Gastrocnemius medialis (tissue), 4 donors: ENCODE measurements around the gene MSRB3.

Source experiments
- POLR2A ChIP-seq, 2 donors: fragments of 450-650 bp; IDR thresholded peaks; one replicate each; pipeline ENCODE4 v1.6.1; 2017; ENCODE audit warnings: antibody characterized with exemption in 2 of 2, mild to moderate bottlenecking in 2 of 2, moderate library complexity in 2 of 2
- TF ChIP-seq, protein P1 (sequence below), 5 experiments: fragments of 450-650 bp in 3 of 5; fragments of 200-600 bp in 2 of 5; sonication (generic) in 2 of 5; IDR thresholded peaks in 4 of 5; conservative IDR thresholded peaks in 1 of 5; 1 replicate in 4 of 5; 2 replicates in 1 of 5; pipeline ENCODE4 v1.5.1; 2016 to 2019; ENCODE audit warnings: antibody characterized with exemption in 5 of 5, mild to moderate bottlenecking in 3 of 5, moderate library complexity in 3 of 5

DNA sequence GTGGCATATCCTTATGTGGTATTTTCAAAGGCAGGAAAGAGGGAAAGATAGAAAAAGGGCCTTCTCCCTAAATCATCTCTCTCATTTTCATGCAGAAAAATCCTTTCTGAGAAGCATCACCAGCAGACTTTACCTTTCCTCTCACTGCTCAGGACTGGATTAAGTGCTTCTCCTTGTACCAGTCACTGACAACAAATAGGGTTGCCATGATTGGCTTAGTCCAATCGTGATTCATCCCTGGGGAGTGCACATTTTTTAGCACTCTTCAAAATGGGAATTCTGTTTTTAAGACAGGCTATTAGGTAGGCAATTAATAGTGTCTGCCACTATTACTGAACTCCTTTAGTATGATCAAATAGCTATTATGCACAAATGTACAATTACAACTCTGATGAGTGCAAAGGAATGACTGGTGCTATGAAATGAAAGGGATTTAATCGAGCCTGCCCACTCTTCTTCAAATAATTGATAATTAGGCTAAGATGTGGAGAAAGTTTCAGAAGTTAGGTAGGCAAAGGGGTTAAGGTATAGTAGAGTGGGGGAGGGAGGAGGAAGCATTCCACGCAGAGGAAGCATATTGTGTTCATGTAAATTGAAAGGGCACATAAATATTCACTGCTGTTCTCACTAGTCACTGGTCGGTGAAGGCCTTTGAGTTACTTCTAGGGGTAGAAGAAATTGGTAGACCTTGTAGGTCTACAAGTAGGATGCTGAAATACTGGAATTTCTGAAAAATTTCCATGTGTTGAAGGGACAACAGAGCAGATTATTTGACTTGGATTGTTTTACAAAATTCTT lies 84.0 kb downstream of the MSRB3 start:
- TF ChIP-seq, protein P1, sequence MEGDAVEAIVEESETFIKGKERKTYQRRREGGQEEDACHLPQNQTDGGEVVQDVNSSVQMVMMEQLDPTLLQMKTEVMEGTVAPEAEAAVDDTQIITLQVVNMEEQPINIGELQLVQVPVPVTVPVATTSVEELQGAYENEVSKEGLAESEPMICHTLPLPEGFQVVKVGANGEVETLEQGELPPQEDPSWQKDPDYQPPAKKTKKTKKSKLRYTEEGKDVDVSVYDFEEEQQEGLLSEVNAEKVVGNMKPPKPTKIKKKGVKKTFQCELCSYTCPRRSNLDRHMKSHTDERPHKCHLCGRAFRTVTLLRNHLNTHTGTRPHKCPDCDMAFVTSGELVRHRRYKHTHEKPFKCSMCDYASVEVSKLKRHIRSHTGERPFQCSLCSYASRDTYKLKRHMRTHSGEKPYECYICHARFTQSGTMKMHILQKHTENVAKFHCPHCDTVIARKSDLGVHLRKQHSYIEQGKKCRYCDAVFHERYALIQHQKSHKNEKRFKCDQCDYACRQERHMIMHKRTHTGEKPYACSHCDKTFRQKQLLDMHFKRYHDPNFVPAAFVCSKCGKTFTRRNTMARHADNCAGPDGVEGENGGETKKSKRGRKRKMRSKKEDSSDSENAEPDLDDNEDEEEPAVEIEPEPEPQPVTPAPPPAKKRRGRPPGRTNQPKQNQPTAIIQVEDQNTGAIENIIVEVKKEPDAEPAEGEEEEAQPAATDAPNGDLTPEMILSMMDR (IDR thresholded peaks at IDR 0.05 in 4 of 5, conservative IDR thresholded peaks at IDR 0.05 in 1 of 5) = no peak
- no peak for TF ChIP-seq POLR2A (IDR thresholded peaks at IDR 0.05)
